Stimulated activated CD8-positive, alpha-beta memory T cell treated with anti-CD3 and anti-CD28 coated beads, Interleukin-4, amount 100 ng/mL, for 4 hours (primary cell): Measurements from ENCODE around the gene GRIN2C.
"Not testable (repeated sequence)": the region's sequence is repeated elsewhere in the genome, so short reads cannot be mapped to it uniquely, and the experiment has no call there.

ENCODE experiments used
- DNase-seq, 2 donors: peaks; one replicate each; pipeline ENCODE4 v3.0.0-alpha.2; 2020; ENCODE audit warnings: low read depth in 2 of 2, low spot score in 1 of 2

GRIN2C gene

GRCh38 chr17:74859459-74860228, at the start of gene GRIN2C:
GRIN2C (minus strand) TSS chr17:74859885; CDS start chr17:74855092, 4,793 bp downstream.
- DNase-seq: no peak

- DNase-seq: not testable (repeated sequence)
These were observed 49.4 kb upstream of the GRIN2C start for GRCh38 chr17:74909097-74909496.

GRCh38 chr17:74907012-74907411, 47.3 kb upstream of the GRIN2C start:
- DNase-seq: no peak

GRCh38 chr17:74906214-74906793, 46.6 kb upstream of the GRIN2C start:
- DNase-seq: not testable (repeated sequence)

- no peak for DNase-seq
These were observed 45.2 kb upstream of the GRIN2C start for GRCh38 chr17:74904687-74905409.

- DNase-seq: no peak
These were observed 44.0 kb upstream of the GRIN2C start for GRCh38 chr17:74903671-74904070.

GRCh38 chr17:74903034-74903433, 43.3 kb upstream of the GRIN2C start:
- no peak for DNase-seq

- no peak for DNase-seq
These were observed 41.9 kb upstream of the GRIN2C start for GRCh38 chr17:74901353-74902135.

- no peak for DNase-seq
These were observed 40.5 kb upstream of the GRIN2C start for GRCh38 chr17:74900208-74900607.

- DNase-seq: no peak
These were observed 38.8 kb upstream of the GRIN2C start for GRCh38 chr17:74898376-74898946.

GRCh38 chr17:74893936-74894671, 34.4 kb upstream of the GRIN2C start:
- DNase-seq: no peak

- no peak for DNase-seq
These were observed 33.6 kb upstream of the GRIN2C start, which contains the start of gene FADS6 for GRCh38 chr17:74892974-74893911. FADS6 (minus strand) TSS chr17:74893633; CDS start chr17:74893595, 38 bp downstream.

GRCh38 chr17:74892013-74892841, 32.5 kb upstream of the GRIN2C start:
- no peak for DNase-seq

GRCh38 chr17:74890554-74890953, 30.9 kb upstream of the GRIN2C start:
- DNase-seq: no peak

GRCh38 chr17:74888469-74888868, 28.8 kb upstream of the GRIN2C start:
- no peak for DNase-seq

- DNase-seq: no peak
These were observed 23.6 kb upstream of the GRIN2C start for GRCh38 chr17:74883241-74883745.

GRCh38 chr17:74882517-74883240, 23.0 kb upstream of the GRIN2C start:
- no peak for DNase-seq
